HG03342 (cell line): ENCODE measurements around the gene SAMD1.

ENCODE experiments used
- ATAC-seq: cut with Tn5 transposase; IDR thresholded peaks from one replicate; pipeline ENCODE4 v1.9.1; 2021; ENCODE audit warnings: mild to moderate bottlenecking, moderate library complexity; ENCODE audit not compliant: unreplicated experiment

SAMD1 gene

DNA sequence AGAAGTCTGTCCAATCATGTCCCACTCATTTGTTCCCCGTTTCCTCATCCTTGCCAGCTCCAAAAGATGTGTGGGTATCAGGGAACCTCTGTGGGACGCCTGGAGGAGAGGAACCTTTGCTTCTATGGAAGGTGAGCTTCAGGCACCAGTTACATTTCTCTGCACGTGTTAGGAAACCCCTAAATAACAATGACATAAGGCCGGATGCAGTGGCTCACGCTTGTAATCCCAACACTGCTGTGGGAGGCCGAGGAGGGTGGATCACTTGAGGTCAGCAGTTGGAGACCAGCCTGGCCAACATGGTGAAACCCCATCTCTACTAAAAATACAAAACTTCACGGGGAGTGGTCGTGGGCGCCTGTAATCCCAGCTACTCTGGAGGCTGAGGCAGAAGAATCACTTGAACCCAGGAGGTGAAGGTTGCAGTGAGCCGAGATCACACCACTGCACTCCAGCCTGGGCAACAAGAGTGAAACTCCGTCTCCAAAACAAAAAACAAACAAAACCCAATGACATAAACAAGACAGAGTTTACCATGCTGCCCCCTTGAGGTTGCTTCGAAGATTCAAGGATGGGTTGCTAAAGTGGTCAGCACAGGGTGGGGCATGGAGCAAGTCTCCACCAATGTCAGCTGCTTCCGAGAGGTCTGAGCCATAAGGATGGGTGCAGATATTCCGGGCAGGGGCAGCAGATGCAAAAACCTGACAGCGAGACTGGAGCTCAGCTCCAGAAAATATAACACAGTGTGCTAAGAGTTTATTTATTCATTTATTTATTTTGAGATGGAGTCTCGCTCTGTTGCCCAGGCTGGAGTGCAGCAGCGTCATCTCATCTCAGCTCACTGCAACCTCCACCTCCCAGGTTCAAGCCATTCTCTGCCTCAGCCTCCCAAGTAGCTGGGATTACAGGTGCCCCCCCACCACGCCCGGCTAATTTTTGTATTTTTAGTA, 47.6 kb downstream of the SAMD1 start:
- ATAC-seq, result peak; percentile 56

GRCh38 chr19:14039181-14039580, 51.4 kb downstream of the SAMD1 start:
- no peak for ATAC-seq
